GM12892 (cell line): ENCODE results near the gene CDH13.

ENCODE experiments used
- DNase-seq: peaks from one replicate; pipeline ENCODE4 v3.0.0; 2011; ENCODE audit not compliant: insufficient read length
- FAIRE-seq: peaks from 2 replicates; lab custom pipeline; 2011; peaks lifted over from hg19 to GRCh38; lab: Jason Lieb, UNC
- POLR2A ChIP-seq: IDR thresholded peaks from 2 replicates; pipeline ENCODE4 v1.6.1; 2011; ENCODE audit warnings: low read depth, low read length, control low read depth
- POLR2AphosphoS5 ChIP-seq: IDR thresholded peaks from 2 replicates; pipeline ENCODE4 v1.6.1; 2011; ENCODE audit warnings: low read depth, low read length, control low read depth
- TAF1 ChIP-seq: IDR thresholded peaks from 2 replicates; pipeline ENCODE4 v1.6.1; 2011; ENCODE audit warnings: low read depth, mild to moderate bottlenecking, control low read depth, low read length, borderline replicate concordance

Gene CDH13

GRCh38 chr16:83351846-83352245 is 725.1 kb downstream of the CDH13 start:
- FAIRE-seq (no peak), DNase-seq (no peak)
- TF ChIP-seq TAF1 = no peak
- no peak for TF ChIP-seq POLR2A
- no peak for TF ChIP-seq POLR2AphosphoS5

GRCh38 chr16:83353241-83353640 is 726.5 kb downstream of the CDH13 start:
- TF ChIP-seq POLR2A = no peak
- DNase-seq = no peak
- FAIRE-seq = no peak

DNA sequence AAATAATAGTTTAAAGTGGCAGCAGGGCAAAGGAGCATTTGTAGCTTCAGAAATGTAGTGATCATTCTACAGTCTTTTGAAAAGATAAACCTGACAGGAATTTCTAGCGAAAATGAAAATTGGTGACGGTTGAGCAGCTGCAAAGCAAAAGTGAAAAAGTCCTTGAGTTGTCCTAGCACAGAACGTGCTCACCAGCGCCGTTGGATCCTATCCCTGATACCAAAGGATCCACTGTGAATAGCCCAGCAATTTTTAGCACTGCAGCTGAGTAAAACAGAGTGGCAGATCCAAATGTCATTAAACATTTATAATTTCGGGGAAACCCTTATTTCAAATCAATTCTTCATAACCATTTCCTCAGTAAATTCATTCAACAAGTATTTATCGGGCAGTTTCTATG is 727.2 kb downstream of the CDH13 start:
- no peak for FAIRE-seq
- DNase-seq = no peak

DNA sequence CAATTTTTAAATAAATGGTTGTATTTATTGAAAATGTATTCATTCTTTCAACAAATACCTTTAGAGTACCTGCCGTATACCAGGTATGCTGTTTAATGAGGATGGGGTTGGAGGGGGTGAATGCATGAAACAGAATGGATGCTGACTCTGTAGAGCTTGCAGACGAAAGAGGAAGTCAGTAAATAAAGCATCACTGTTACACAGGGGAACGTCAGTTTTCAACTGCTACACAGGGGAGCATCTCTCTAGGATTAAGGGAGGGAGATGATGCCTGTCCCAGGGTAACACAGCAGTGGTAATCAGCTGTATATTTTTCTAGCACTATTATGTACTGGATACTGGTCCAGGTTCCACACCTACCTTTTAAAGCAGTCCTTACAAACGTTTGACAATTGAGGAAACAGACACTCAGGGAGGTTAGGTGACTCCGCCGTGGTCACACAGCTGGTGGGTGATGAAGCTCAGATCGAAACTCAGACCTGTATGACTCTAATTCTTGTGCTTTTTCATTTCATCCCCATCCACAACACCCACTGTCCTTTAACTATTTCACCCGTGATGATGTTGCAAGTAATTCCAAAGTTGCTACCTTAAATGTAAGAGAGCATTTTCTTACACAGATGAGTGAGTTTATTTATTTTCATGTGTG is 728.9 kb downstream of the CDH13 start:
- DNase-seq = no peak
- no peak for TF ChIP-seq POLR2A
- no peak for TF ChIP-seq POLR2AphosphoS5
- TF ChIP-seq TAF1 = no peak
- FAIRE-seq = no peak

More for the DNA sequence above, 727.2 kb downstream of the CDH13 start:
- no peak for TF ChIP-seq POLR2AphosphoS5
- no peak for TF ChIP-seq POLR2A
- no peak for TF ChIP-seq TAF1

GRCh38 chr16:83356266-83356665 is 729.5 kb downstream of the CDH13 start:
- DNase-seq (peak; percentile 20), FAIRE-seq (peak; percentile 5)
- TF ChIP-seq POLR2AphosphoS5 (no peak), POLR2A (no peak), TAF1 (no peak)

GRCh38 chr16:83356986-83357385 is 730.2 kb downstream of the CDH13 start:
- DNase-seq (no peak), FAIRE-seq (no peak)
- TF ChIP-seq TAF1 (no peak), POLR2A (no peak), POLR2AphosphoS5 (no peak)

- DNase-seq = no peak
- no peak for TF ChIP-seq POLR2AphosphoS5
- no peak for TF ChIP-seq POLR2A
- TF ChIP-seq TAF1 = no peak
- no peak for FAIRE-seq
Measured at GRCh38 chr16:83363521-83363920, 736.8 kb downstream of the CDH13 start.

GRCh38 chr16:83365166-83365565 is 738.4 kb downstream of the CDH13 start:
- no peak for TF ChIP-seq TAF1
- no peak for TF ChIP-seq POLR2AphosphoS5
- no peak for TF ChIP-seq POLR2A
- FAIRE-seq (no peak), DNase-seq (no peak)

GRCh38 chr16:83366228-83366627 is 739.5 kb downstream of the CDH13 start:
- TF ChIP-seq POLR2A (no peak), TAF1 (no peak), POLR2AphosphoS5 (no peak)
- FAIRE-seq = no peak
- DNase-seq = no peak

GRCh38 chr16:83374979-83375378 is 748.2 kb downstream of the CDH13 start:
- TF ChIP-seq TAF1 (no peak), POLR2A (no peak), POLR2AphosphoS5 (no peak)
- DNase-seq (no peak), FAIRE-seq (no peak)

GRCh38 chr16:83389751-83390150 is 763.0 kb downstream of the CDH13 start:
- FAIRE-seq (no peak), DNase-seq (no peak)
- TF ChIP-seq POLR2AphosphoS5 (no peak), POLR2A (no peak), TAF1 (no peak)

GRCh38 chr16:83390759-83391158 is 764.0 kb downstream of the CDH13 start:
- no peak for FAIRE-seq
- DNase-seq = no peak

More at GRCh38 chr16:83390759-83391158, 764.0 kb downstream of the CDH13 start:
- TF ChIP-seq POLR2A (no peak), POLR2AphosphoS5 (no peak), TAF1 (no peak)
